GM13976 (cell line): ENCODE measurements around the gene C21orf58.

ENCODE experiments used
- DNase-seq: peaks from one replicate; pipeline ENCODE4 v3.0.0; 2012; ENCODE audit warnings: low spot score
- CTCF ChIP-seq: IDR thresholded peaks from 2 replicates; pipeline ENCODE4 v1.5.1; 2012; ENCODE audit warnings: borderline replicate concordance, mild to moderate bottlenecking; ENCODE audit not compliant: insufficient read depth; ENCODE audit errors: extremely low read depth, missing control alignments, control extremely low read depth
- in situ Hi-C: fragments of 300-500 bp; cut with MboI; formaldehyde crosslinking; loops from one replicate; pipeline ENCODE4 v1.12.0; 2022; ENCODE audit warnings: low sequenced_read_pairs, mixed read lengths, inconsistent platforms; ENCODE audit not compliant: unreplicated experiment

Gene C21orf58

DNA sequence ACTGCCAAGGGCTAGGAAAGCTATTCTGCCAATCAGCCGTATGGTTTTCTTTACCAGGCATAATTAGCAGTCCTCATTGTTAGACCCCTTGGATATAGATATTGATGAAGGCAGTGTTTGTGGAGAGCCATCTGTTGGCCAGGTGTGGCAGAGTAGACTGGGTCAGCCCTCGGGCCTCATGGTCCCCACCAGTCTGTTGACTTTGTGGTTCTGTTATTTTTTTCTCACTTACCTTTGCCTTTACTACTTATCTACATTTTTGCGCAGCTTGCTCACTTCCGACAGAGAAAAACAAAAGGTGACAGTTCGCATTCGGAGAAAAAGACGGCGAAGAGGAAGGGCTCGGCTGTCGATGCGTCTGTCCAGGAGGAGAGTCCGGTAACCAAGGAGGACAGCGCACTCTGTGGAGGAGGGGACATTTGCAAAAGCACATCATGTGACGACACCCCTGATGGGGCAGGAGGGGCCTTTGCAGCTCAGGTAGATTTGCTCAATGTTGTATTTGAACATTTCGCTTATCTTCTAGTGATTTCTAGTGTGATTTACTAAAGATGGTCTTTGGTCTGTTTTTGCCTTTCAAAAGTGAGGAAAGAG lies 2.5 kb upstream of the C21orf58 start:
- TF ChIP-seq CTCF: no peak
- in situ Hi-C loops: no loop called here
- peak; percentile 24 for DNase-seq

- peak; percentile 63 for DNase-seq
- in situ Hi-C loops: no loop called here
- peak; percentile 25 for TF ChIP-seq CTCF
Measured at GRCh38 chr21:46325073-46325912, 1.6 kb upstream of the C21orf58 start.

DNA sequence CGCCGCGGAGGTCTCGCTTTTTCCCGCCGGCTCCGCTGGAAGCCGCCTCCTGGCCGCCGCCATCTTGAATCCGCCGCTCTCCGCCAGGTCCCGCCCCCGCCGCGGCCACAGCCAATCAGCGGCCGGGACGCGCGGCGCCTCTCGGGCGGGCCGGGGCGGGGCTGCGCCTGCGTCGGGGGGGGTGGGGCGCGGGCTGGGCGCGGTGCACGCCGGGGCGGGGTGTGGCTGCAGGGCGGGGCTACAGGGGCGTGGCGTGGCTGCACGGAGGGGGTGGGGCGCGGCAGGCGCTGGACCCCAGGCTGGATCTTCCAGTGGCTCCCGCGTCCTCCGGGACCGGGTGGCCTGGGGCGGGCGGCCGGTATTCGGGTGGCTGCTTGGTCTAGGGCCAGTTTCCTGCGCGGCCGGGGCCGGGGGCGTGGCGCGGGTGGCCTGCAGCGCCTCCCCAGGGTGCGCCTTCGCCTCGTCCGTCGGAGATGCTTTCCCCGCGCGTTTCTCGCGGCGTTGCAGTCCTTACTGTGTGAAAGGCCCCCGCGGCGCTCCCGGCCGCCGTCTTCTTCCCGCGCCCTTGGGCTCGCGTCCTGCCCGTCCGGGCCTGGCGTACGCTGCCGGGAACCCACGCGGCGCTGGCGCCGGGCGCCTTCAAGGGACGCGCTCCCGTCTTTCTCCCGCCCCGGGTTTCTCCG lies 861 bp upstream of the C21orf58 start:
- no peak for TF ChIP-seq CTCF
- in situ Hi-C loops: no loop called here
- DNase-seq: peak; percentile 96

- no peak for TF ChIP-seq CTCF
- no peak for DNase-seq
- in situ Hi-C loops: no loop called here
Measured at GRCh38 chr21:46323227-46323709, 402 bp downstream of the C21orf58 start.

DNA sequence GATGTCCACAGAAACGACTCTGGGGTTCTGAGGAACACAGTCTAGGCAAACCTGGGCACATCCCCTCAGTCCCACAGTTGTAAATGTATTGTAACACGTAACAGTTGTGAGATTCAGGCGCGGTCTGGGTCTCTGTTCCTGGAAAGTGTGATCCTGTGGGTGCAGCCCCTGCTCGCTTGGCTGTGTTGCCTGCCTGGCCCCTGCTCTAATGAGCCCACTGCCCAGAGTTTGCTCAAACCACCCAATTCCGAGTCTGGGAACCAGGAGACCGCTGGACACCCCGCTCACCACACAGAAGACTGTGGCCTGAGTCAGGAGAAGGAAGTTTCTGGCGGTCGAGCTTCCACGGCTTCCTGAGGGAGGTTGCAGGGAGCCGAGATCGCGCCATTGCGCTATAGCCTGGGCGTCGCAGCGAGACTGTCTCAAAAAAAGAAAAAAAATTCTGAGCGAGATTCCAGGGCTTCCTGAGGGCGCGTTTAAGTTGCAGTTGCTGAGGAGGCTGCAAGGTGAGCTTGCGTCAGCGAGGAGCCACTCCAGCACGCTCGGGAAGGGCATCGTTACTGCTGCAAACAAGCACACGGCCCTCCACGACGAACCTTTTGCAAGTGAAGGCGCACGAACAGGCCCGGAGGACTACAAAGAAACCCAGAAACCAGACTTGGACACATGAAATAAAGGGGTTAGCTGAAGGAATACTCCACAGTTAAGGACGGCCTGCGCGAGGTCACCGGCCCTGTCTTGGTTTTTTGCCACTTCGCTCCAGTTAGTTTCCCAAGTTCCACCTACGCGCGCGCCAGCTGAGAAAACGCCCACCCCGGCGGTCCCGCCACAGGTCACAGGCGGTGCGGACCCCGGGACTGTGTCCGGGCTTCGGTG lies 1.1 kb downstream of the C21orf58 start:
- no peak for TF ChIP-seq CTCF
- in situ Hi-C loops: no loop called here
- DNase-seq: no peak
